HG02885 (cell line): ENCODE results near the gene ANK2.

Experiments used
- ATAC-seq: cut with Tn5 transposase; IDR thresholded peaks from one replicate; pipeline ENCODE4 v1.9.1; 2021; ENCODE audit warnings: mild to moderate bottlenecking; ENCODE audit not compliant: unreplicated experiment, poor library complexity

The ANK2 gene

DNA sequence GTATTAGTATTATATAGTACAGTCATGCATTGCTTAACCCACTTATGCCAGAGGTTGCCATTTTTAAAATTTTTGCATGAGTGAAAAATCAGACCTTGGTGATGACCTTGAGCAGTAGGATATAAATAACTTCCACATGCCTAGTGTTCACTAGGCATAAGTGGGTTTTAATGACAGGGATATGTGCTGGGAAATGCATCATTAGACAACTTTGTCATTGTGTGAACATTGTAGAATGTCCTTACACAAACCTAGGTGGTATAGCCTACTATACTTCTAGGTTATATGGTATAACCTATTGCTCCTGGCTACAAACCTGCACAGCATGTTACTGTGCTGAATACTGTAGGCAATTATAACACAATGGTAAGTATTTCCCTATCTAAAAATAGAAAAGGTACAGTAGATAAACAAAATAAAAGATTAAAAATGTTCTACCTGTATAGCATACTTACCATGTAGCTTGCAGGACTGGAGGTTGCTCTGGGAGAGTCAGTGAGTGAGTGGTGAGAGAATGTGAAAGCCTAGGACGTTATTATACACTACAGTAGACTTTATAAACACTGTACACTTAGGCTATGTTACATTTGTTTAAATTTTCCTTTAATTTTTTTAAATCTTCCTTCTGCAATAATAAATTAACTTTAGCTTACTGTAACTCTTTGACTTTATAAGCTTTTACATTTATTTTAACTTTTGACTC lies 326.7 kb downstream of the ANK2 start:
- ATAC-seq: no peak

DNA sequence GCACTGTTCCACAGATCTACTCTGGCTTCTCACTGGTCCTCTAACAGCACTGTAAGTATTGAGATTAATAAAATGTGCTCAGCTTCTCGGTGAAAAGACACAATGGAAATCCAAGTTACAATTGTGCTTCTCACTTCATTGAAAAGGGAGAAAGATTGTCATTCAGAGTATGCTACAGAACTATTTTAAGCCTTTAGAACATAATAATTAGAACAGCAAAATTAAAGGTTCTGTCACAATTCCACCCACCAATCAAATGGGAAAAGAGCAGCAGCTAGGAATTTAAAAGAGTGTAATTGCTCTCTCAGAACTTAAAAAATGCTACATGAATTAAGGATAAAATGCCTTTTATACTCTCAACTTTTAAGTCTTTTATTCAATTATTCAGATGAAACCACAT lies 329.4 kb downstream of the ANK2 start:
- ATAC-seq: no peak

DNA sequence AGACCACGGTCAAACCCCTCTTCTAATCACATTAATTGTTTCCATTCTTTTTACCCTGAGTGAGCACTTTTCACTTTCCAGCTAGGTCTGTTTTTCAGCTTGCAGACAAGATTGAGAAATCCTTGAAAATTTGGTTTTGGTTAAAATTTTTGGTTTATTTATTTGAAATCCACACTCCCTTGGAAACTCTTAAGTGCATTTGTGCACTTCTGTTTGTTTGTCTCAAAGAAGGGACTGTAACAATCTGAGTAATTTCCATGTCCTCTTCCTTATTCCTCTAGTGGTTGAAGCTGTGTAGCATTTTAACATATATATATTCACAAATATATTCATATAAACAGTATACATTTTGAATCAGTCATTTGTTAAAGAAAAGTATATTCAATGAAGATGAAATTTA lies 333.3 kb downstream of the ANK2 start:
- no peak for ATAC-seq

GRCh38 chr4:113383111-113383785 lies 333.8 kb downstream of the ANK2 start:
- ATAC-seq: no peak

DNA sequence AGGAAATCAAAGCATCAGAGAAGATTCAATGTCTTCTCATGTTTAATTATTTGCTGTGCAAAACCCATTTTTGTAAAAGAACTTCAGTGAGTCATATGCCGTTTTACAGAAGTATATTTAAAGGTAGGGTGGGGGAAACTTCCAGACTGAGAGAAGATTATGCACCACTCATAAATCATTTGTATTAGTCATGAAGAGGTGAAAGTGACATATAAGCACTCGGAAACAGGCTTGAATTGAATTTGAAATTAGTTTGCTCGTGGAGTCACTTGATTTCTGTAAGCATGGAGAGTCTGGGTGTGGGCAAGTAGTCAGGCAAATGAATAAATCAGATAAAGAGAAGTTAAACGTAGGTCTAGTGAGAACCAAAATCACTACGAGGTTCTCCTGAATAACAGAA lies 335.1 kb downstream of the ANK2 start:
- ATAC-seq: no peak

- no peak for ATAC-seq
Observed at GRCh38 chr4:113385281-113385899, 335.9 kb downstream of the ANK2 start.

DNA sequence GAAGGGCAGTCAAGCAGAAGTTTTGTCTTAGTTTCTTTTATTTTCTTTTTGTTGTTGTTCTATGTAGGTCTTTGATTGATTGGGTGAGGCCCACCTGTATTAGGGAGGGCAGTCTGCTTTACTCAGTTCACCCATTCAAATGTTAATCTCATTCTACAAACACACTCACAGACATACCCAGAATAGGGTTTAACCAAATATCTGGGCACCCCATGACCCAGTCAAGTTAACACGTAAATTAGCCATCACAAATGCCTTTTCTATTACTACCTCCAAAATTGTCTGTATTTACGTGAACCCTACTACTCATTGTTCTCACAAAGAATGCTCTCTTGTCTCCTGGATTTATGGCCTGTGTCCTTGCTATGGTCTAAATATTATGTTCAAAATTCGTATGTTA lies 339.7 kb downstream of the ANK2 start:
- no peak for ATAC-seq

DNA sequence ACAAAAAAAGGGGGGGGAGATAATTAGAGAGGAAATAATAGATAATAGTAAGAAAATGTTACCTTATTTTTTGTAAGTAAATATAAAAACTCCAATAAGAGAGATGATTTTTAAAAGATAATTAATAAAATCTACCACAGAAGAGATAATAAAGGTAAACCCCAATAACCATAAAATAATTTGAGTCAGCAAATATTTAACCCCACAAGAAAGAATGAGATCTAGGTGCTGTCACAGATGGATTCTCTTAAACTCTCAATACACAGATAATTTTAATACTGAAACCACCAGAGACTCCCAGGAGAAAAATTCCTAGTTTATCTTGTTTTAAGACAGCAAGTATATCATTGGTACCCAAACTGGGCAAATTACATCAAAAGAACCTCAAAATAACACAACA lies 341.4 kb downstream of the ANK2 start:
- ATAC-seq: no peak

DNA sequence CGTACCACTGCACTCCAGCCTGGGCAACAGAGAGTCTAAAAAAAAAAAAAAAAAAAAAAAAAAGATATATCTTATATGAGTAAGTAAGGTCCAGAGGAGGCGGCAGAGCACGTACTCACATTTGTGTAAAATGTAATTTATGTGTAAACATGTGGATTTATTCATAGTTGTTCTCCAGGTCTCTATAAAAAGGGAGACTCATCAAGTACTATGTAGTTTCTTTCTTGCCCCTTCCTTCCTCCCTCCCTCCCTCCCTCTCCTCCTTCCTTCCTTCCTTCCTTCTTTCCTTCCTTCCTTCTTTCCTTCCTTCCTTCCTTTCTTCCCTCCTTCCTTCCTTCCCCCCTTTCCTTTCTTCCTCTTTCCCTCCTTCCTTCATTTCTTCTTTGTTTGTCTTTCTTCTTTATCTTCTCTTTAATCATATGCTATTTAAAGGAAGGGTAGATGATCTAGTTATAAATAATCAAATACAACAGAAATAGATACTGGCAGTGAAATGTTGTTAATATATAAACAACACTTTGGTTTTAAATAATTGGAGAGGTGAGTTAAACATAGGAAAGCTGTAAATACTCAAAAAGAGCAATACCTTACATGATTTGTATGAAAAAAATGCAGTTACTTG lies 344.8 kb downstream of the ANK2 start:
- ATAC-seq: no peak

DNA sequence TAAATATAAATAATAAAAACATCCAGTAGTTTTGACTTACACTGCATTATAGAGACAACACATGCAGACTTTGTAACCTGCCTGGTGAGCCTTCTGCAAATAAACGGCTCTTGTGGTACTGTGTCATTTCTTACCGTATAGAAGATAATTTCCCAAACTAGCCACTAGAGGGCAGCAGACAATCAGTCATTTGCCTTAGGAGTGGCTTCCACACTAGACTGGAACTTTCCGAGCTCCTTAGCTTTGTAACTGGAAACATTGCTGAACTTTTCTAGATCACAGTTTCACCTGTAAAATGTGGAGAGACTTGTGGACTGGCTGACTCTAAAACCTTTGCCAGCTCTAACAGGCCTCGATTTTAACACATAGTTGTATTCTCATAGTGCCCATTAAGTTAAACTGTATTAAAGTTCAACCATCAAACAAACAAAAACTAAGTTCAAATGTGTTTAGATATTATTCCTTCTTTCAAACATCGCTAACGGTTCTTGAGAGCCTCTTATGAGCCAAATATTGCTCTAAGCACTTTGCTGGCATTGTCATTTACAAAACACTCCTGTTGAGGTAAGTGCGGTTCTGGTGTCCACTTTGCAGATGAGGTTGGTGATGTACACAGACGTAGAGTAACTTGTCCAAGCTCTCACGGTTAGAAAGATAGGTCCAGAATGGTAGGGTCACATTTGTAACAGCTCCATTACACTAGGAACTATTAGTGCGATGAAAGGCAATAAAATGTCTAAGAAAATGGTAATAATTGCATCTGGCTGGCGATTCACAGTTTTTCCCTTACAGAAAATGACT lies 345.5 kb downstream of the ANK2 start:
- peak; percentile 99 for ATAC-seq

GRCh38 chr4:113397114-113397701 lies 347.8 kb downstream of the ANK2 start:
- ATAC-seq: no peak

DNA sequence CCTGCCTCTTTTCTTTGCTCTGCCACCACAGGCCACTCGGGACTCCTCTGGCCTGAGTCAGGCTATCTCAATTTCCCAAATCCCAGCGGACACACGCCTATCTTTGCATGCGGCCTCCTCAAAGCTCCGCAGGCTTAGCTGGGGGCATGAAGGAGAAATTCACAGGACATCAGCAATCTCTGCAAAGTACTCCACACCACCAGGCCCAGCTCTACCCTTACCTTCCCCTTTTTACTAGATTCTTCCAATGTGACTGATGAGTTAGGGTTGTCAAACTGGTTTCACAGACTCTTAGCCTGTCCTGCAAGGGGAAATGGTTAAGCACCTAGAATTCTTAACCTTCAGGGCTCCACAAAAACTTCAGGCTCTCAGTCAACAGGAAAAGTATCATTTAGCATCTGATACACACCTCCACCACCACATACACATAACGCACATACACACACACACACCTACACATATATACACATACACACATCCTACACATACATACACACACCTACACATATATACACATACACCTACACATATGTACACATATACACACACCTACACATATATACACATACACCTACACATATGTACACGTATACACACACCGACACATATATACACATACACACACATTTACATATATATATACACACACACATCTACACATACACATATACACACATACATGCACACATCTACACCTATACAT lies 349.1 kb downstream of the ANK2 start:
- no peak for ATAC-seq

- no peak for ATAC-seq
Observed at GRCh38 chr4:113404167-113404571, 354.7 kb downstream of the ANK2 start.

GRCh38 chr4:113404841-113405240 lies 355.4 kb downstream of the ANK2 start:
- no peak for ATAC-seq

GRCh38 chr4:113405874-113406722 lies 356.6 kb downstream of the ANK2 start:
- ATAC-seq: no peak

- ATAC-seq: no peak
Observed at GRCh38 chr4:113406723-113407016, 357.2 kb downstream of the ANK2 start.

DNA sequence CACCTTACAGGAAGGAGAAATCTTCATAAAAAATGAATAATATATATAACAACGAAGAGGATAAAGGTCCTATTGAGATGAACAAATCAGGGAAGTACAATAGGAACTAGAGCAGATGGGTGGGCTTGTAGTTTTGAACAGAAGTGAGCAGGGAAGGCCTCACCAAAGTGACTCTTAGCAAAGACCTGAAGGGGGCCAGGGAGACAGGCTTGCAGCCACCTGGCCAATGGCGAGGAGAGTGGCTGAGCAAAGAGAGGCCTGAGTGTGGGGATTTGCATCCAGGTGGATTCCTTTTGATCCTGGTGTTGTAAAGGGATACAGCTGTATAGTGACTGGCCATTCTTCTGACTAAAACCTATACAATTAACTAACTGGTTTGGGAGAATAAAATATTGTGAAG lies 358.0 kb downstream of the ANK2 start:
- ATAC-seq: no peak

GRCh38 chr4:113409181-113409580 lies 359.7 kb downstream of the ANK2 start:
- no peak for ATAC-seq

DNA sequence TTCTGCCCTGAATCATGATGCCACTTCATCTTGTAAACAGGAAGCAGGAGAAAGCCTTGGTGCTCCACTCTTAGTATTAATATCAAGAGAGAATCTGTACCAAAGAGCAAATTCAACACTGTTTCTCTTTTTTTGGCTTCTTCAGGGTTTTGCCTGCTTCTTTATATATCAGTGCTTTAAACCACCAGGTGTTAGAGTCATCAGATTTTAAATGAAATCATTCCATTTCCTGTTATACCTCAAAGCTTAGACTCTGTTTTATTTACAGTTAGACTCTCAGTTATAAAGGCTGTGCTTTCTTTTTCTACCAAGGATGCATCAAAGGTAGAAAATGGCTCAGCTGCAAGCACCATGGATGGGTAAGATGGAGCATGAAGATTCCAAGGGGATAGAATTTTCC lies 361.2 kb downstream of the ANK2 start:
- ATAC-seq: no peak
